NCI-H2107 treated with DMSO at 0.1 percent for 48 hours (cell line): Measurements from ENCODE around the gene LIME1.

ENCODE experiments used
- DNase-seq: peaks from one replicate; lab custom pipeline; 2025; ENCODE audit not compliant: unreplicated experiment; lab: John Stamatoyannopoulos, UW

The LIME1 gene

DNA sequence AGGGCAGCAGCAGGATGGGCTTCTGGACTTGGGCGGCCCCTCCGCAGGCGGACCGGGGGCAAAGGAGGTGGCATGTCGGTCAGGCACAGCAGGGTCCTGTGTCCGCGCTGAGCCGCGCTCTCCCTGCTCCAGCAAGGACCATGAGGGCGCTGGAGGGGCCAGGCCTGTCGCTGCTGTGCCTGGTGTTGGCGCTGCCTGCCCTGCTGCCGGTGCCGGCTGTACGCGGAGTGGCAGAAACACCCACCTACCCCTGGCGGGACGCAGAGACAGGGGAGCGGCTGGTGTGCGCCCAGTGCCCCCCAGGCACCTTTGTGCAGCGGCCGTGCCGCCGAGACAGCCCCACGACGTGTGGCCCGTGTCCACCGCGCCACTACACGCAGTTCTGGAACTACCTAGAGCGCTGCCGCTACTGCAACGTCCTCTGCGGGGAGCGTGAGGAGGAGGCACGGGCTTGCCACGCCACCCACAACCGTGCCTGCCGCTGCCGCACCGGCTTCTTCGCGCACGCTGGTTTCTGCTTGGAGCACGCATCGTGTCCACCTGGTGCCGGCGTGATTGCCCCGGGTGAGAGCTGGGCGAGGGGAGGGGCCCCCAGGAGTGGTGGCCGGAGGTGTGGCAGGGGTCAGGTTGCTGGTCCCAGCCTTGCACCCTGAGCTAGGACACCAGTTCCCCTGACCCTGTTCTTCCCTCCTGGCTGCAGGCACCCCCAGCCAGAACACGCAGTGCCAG, 39.7 kb upstream of the LIME1 start, which contains the start of gene TNFRSF6B:
TSS of gene TNFRSF6B (plus strand) at position 25 of the 729 bp plus-strand sequence. CDS start at position 141, 116 bp downstream.
- DNase-seq = no peak

- DNase-seq = no peak
Observed at GRCh38 chr20:63697357-63697867, 39.1 kb upstream of the LIME1 start.

DNA sequence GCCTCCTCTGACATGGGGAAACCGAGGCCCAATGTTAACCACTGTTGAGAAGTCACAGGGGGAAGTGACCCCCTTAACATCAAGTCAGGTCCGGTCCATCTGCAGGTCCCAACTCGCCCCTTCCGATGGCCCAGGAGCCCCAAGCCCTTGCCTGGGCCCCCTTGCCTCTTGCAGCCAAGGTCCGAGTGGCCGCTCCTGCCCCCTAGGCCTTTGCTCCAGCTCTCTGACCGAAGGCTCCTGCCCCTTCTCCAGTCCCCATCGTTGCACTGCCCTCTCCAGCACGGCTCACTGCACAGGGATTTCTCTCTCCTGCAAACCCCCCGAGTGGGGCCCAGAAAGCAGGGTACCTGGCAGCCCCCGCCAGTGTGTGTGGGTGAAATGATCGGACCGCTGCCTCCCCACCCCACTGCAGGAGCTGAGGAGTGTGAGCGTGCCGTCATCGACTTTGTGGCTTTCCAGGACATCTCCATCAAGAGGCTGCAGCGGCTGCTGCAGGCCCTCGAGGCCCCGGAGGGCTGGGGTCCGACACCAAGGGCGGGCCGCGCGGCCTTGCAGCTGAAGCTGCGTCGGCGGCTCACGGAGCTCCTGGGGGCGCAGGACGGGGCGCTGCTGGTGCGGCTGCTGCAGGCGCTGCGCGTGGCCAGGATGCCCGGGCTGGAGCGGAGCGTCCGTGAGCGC, 38.5 kb upstream of the LIME1 start:
- DNase-seq = no peak

DNA sequence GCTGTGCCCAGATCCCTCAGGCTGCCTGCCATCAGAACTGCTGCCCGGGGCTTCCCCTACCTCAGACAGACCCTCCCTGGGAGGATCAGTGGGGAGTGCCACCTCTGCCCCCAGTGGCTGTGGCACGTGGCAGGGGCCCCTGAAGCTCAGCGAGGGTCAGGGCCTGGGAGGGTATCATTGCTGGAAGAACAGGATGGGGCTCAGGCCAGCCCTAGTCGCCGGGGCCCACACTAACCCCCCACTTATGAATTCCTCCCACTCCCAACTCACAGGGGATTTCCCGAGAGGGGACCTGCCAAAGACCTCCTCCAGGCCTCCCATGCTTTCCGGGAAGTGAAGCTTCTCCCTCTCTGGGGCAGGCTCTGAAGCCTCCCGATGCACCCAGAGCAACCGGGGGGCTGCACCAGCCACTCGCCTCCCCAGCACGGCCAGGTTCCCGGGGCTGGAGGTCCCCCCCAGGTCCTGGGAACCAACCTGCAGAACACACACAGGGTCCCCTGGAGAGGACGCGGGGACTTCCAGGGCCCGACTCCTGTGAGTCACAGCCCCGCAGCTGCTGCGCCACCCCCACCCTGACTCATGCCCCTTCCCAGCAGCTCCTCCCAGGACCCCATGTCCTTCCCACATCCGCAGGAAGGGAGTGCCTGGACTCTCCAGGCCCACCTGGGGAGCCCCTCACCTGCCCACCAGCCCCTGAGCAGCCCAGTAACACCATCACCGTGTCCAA, 37.6 kb upstream of the LIME1 start:
- no peak for DNase-seq

- no peak for DNase-seq
Observed at GRCh38 chr20:63699466-63700198, 36.8 kb upstream of the LIME1 start.

- no peak for DNase-seq
Observed at GRCh38 chr20:63700199-63701050, 36.0 kb upstream of the LIME1 start.

- no peak for DNase-seq
Observed at GRCh38 chr20:63701051-63701328, 35.5 kb upstream of the LIME1 start.

DNA sequence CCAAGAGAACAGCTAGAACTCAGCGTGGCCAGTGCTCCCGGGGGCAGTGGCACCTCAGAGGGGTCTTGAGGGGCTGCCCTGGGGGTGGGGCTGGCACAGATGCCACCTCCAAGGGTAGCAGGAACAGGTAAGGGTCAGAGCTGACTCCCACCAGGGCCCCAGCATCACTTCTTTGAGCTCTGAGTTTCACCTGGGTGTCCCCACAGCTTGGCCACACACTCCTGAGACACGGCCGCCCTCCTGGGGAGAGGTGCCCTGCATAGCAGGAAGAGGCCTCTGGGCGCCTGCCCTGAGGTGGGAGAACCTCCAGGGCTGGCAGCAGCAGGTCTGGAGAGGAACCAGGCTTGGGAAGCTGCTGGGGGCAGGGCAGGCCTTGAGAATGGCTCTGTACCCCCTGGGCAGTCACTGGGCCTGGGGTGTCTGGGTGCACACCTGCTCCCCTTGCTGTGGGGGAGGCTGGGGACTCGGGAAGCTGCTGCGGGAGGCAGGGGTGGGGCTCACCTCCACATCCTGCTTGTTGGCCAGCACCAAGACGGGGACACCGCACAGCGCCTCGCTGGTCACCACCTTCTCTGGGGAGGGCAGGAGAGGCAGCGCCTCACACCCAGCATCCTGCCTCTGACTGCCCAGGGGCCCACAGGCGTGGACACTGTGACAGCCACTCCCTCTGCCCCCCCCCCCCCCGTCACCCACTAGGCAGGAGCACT, 35.0 kb upstream of the LIME1 start:
- no peak for DNase-seq

GRCh38 chr20:63702036-63702665, 34.3 kb upstream of the LIME1 start:
- DNase-seq = no peak

DNA sequence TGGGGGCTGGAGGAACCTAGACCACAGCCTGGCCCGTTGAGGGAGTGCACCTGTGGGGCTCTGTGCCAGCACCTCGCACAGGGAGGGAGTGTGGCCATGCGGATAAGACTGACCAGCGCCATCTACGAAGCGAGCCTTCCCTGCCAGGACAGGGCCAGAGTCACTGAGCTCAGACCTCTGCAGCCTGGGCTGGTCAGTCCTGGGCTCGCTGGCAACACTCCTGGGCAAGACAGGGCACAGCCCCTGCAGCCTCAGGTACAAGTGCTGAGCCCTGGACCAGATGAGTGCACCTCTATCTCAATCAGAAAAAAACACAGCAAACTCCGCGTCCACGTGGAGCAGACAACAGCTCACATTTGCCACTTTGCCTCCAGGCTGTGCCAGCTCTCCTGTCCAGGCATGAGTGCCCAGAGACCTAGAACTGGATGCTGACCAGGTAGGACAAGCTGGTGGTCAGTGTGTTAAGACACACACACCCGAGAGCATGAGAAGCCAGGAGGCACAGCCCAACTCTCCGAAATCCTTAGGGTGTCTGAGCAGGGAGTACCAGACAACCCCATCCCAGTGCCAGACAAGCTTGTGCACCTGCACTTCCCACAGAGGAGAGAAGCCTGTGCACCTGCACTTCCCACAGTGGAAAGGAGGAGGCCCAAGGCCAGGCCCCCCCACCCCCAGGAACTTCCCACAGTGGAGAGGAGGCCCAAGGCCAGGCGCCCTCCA, 33.6 kb upstream of the LIME1 start:
- DNase-seq = no peak

GRCh38 chr20:63703471-63703975, 32.9 kb upstream of the LIME1 start:
- DNase-seq = no peak

DNA sequence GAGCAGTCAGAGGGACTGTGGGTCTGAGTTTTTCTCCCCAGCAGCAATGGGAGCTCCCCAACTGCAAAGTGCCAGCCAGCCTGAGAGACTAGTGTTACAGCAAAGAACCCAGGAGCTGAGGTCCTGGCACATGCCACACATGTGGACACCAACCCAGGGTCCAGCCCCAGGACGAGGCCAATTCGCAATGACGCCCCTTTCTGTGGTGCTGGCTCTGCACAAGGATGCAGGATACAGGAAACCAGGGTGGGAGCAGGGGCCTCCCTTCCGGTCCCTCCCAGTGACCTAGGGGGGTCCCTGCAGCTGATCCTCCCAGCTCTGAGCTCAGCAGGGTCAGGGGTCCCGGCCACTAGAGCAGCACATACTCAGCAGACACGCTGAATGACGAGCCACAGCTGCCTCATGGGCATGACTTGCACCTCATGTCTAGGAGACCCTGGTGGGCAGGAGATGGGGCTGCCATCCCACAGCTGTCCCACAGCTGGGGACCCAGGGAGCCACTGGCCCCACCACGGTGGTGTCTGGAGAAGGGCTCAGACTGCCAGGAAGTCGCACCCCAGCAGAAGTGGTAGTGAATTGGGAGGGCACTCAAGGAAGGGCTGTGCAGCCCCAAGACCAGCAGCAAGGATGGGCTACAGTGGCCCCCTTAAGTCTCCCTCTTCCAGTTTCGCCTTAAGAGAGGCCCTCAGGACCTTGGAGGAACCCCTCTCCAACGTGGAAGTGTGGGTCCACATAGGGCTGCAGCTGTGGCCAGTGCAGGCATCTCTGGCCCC, 32.3 kb upstream of the LIME1 start:
- DNase-seq = no peak

- no peak for DNase-seq
Observed at GRCh38 chr20:63704749-63705117, 31.7 kb upstream of the LIME1 start.

GRCh38 chr20:63705232-63706026, 31.0 kb upstream of the LIME1 start:
- no peak for DNase-seq

DNA sequence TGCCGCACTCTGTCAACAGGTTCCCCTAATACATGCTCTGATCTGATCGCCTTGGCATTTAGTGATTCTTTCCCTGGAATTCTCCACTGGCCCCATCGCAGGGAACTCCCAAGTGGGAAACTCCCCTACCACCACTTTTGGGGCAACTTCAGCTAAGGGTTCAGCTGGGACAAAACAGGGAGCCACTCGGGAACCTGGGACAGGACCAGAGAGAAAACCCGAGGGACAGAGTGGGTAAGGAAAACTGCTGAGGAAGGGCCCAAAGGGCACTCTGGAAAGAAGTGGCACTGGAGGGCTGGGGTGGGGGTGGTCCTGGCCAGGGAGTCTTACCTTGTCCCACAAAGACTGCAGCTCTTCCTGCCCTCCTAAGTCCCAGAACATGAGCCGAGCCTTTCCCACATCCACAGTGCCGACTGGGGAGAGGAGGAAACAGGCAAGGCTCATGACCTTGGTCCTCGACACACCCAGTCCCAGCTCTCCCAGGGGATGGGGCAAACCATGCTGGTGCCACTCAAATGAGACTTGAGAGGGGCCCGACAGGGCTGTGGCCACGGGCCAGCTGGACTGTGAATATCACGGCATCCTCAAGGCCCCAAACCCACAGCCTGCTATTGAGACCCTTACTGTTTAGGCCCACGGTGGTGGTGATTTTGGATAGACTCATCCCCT, 30.3 kb upstream of the LIME1 start:
- DNase-seq = no peak

DNA sequence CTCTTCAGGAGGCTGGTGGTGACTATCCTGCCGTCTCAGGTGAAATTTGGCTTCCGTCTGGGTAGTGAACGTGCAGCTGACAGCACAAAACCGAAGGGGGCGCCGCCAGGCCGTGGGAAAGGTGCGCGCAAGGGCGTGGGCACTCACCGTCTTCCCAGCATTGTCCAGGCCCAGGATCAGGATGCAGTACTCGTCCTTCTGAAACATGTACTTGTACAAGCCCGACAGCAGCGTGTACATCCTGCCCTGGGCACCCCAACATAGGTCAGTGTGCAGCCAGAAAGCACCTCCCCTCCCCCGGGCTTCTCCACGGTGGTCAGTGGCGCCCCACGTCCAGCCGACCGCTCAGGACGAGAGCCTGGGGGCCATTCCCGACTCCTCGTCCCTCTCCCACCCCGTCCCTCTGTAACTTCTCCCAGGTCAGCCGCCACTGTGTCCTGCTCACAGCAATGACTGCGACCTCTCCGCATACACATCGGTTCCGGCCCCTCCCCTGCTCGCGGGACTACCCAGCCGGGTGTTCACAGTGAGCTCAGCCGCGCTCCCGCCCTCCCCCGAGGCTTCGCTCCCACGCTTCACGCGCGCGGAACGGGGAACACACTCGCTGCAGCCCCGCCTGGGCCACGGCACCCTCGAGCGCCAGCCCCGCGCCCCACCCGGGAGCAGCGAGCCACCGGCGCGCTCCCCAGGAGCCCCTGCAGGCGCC, 29.5 kb upstream of the LIME1 start:
- peak; percentile 56 for DNase-seq
